Measurements from ENCODE around the gene ZNF497.

The ZNF497 gene

GRCh38 chr19:58346961-58347929 lies 15.3 kb downstream of the ZNF497 start:
- peak; percentile 75 for DNase-seq

GRCh38 chr19:58345558-58345957 lies 17.0 kb downstream of the ZNF497 start:
- DNase-seq = no peak

- peak; percentile 7 for DNase-seq
These were observed 23.6 kb downstream of the ZNF497 start for GRCh38 chr19:58338825-58339558.

- DNase-seq = no peak
These were observed 24.2 kb downstream of the ZNF497 start for GRCh38 chr19:58338336-58338735.

- DNase-seq = no peak
These were observed 25.7 kb downstream of the ZNF497 start for GRCh38 chr19:58336820-58337219.

GRCh38 chr19:58336216-58336615 lies 26.3 kb downstream of the ZNF497 start:
- no peak for DNase-seq

GRCh38 chr19:58335630-58336029 lies 26.9 kb downstream of the ZNF497 start:
- DNase-seq = no peak

GRCh38 chr19:58334691-58335249 lies 27.8 kb downstream of the ZNF497 start:
- DNase-seq = no peak

GRCh38 chr19:58332697-58333096 lies 29.9 kb downstream of the ZNF497 start:
- no peak for DNase-seq

GRCh38 chr19:58330458-58330857 lies 32.1 kb downstream of the ZNF497 start:
- peak; percentile 38 for DNase-seq

- DNase-seq = no peak
These were observed 33.6 kb downstream of the ZNF497 start for GRCh38 chr19:58328999-58329398.

GRCh38 chr19:58326914-58327726 lies 35.4 kb downstream of the ZNF497 start, which contains the start of gene ZSCAN22:
ZSCAN22 (plus strand) TSS chr19:58326994; CDS start chr19:58334803, 7,809 bp downstream.
- peak; percentile 97 for DNase-seq

GRCh38 chr19:58326501-58326913 lies 36.0 kb downstream of the ZNF497 start:
- DNase-seq = no peak

GRCh38 chr19:58325311-58326022 lies 37.1 kb downstream of the ZNF497 start:
- no peak for DNase-seq

- no peak for DNase-seq
These were observed 43.3 kb downstream of the ZNF497 start for GRCh38 chr19:58319241-58319640.

- no peak for DNase-seq
These were observed 44.3 kb downstream of the ZNF497 start for GRCh38 chr19:58318297-58318696.

- DNase-seq = peak; percentile 31
These were observed 45.0 kb downstream of the ZNF497 start for GRCh38 chr19:58317476-58318072.

- DNase-seq = no peak
These were observed 47.0 kb downstream of the ZNF497 start for GRCh38 chr19:58315580-58315979.

GRCh38 chr19:58311345-58311865 lies 51.1 kb downstream of the ZNF497 start:
- DNase-seq = no peak

GRCh38 chr19:58310685-58311084 lies 51.9 kb downstream of the ZNF497 start:
- peak; percentile 16 for DNase-seq

GRCh38 chr19:58307736-58308135 lies 54.8 kb downstream of the ZNF497 start:
- DNase-seq = no peak
